ENCODE results near the gene ALOX15B. TPM values are rescaled to one million over a fixed set of nuclear protein-coding genes. Genes with fewer than 3 reads are reported as not detected.

The ALOX15B gene
- total and polyA plus RNA-seq, 10 donors: 0.13 to 7.8 (median 2.7) TPM

DNA sequence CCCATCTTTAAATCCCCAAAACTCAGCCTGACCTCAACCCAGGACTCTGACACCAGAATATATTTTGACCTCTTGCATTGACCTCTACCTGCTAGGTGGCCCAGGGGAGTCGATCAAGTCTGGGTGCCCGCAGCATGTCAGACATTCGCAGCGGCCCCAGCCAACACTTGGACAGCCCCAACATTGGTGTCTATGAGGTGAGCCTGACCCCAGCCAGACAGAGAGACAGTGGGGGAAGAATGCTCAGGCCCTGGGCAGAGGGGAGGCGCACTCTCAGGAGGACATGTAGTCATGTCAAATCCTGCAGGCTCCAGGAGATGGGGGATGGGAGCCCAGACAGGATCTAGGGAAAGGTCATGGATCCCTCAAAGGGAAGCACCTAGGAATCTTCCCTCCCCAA lies 31.0 kb upstream of the ALOX15B start:
- Histone ChIP-seq H3K36me3 (no peaks in the 10 kb centered on the region), H3K27ac (no peak overlapping the region), H3K4me1 (peaks cover 1 to 11% (median 5%) of the 10 kb centered on the region in 6 donors), H3K9me3 (no peaks in the 10 kb centered on the region), H3K27me3 (replicated peaks in 1 of 7) (peaks cover 0 to 58% (median 14%) of the 10 kb centered on the region in 7 donors), H3K4me3 (no peak overlapping the region)
- DNase-seq: peak; percentile 23
- 92 to 100% (median 96%) methylated on average over 5 of the region's 5 CpGs for WGBS, 5 donors
- TF ChIP-seq POLR2A (IDR thresholded peaks at IDR 0.05) (no peak), CTCF (IDR thresholded peaks at IDR 0.05 in 8 of 11, conservative IDR thresholded peaks at IDR 0.05 in 3 of 11) (no peak), POLR2AphosphoS5 (IDR thresholded peaks at IDR 0.05) (no peak)
- intact Hi-C loops (cut with DNase I; ENCODE audit: low total_unique reads): no loop called here

DNA sequence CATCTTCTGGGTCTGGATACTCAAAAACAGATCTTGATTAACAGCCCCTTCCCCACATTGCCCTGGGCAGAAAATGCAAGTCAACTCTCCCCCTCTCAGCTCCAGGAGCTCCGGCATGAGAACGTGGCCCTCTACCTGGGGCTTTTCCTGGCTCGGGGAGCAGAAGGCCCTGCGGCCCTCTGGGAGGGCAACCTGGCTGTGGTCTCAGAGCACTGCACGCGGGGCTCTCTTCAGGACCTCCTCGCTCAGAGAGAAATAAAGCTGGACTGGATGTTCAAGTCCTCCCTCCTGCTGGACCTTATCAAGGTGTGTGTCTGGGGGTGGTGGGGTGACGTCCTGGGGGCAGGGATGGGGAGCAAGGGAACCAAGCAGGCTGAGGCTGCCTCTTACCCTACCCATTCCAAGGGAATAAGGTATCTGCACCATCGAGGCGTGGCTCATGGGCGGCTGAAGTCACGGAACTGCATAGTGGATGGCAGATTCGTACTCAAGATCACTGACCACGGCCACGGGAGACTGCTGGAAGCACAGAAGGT lies 26.7 kb upstream of the ALOX15B start:
- WGBS, 5 donors: 83 to 93% (median 89%) methylated on average over 15 of the region's 15 CpGs

DNA sequence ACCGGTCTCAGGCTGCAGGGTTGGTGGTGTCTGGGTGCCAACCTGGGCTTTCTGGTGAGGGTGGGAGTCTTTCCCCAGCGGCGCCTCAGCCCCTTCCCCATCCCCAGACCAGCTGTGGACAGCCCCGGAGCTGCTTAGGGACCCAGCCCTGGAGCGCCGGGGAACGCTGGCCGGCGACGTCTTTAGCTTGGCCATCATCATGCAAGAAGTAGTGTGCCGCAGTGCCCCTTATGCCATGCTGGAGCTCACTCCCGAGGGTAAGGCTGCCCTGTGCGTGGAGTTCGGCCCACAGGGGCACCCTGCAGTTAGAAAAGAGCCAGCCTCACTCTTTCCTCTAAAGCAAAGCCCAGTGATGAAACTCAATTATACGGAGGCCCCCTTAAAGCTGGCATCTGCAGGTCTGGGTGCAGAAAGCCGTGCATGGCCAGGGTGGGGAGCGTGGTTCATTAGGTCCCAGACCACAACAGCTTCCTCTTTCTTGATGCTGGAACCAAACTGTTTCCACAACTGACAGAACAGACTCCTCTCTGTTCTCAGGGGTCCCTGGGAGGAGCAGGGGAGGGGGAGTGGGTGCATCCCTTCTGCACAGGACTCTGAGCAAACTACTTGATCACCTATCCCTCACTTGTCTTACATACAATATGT lies 25.7 kb upstream of the ALOX15B start:
- Histone ChIP-seq H3K4me3 (no peak overlapping the region), H3K36me3 (no peaks in the 10 kb centered on the region), H3K27me3 (replicated peaks in 1 of 7) (peaks cover 0 to 69% (median 22%) of the 10 kb centered on the region in 7 donors), H3K27ac (no peak overlapping the region), H3K4me1 (peaks cover 10 to 41% (median 29%) of the 10 kb centered on the region in 6 donors), H3K9me3 (no peaks in the 10 kb centered on the region)
- DNase-seq: peak; percentile 68
- TF ChIP-seq CTCF (IDR thresholded peaks at IDR 0.05 in 8 of 11, conservative IDR thresholded peaks at IDR 0.05 in 3 of 11) (no peak), POLR2AphosphoS5 (IDR thresholded peaks at IDR 0.05) (no peak), POLR2A (IDR thresholded peaks at IDR 0.05) (no peak)
- WGBS, 5 donors: 51 to 73% (median 69%) methylated on average over 7 to 17 of the region's 17 CpGs
- intact Hi-C loops (cut with DNase I; ENCODE audit: low total_unique reads): no loop called here

More for the DNA sequence above, 26.7 kb upstream of the ALOX15B start:
- no peaks in the 10 kb centered on the region for H3K9me3 ChIP-seq
- peaks cover 10 to 31% (median 23%) of the 10 kb centered on the region in 6 donors for H3K4me1 ChIP-seq
- H3K27me3 ChIP-seq (replicated peaks in 1 of 7): peaks cover 0 to 70% (median 22%) of the 10 kb centered on the region in 7 donors
- TF ChIP-seq POLR2AphosphoS5 (IDR thresholded peaks at IDR 0.05): no peak
- TF ChIP-seq POLR2A (IDR thresholded peaks at IDR 0.05): no peak
- TF ChIP-seq CTCF (IDR thresholded peaks at IDR 0.05 in 8 of 11, conservative IDR thresholded peaks at IDR 0.05 in 3 of 11): no peak
- DNase-seq: no peak
- no peak overlapping the region for H3K27ac ChIP-seq
- intact Hi-C loops (cut with DNase I; ENCODE audit: low total_unique reads): no loop called here
- H3K4me3 ChIP-seq: no peak overlapping the region
- no peaks in the 10 kb centered on the region for H3K36me3 ChIP-seq

DNA sequence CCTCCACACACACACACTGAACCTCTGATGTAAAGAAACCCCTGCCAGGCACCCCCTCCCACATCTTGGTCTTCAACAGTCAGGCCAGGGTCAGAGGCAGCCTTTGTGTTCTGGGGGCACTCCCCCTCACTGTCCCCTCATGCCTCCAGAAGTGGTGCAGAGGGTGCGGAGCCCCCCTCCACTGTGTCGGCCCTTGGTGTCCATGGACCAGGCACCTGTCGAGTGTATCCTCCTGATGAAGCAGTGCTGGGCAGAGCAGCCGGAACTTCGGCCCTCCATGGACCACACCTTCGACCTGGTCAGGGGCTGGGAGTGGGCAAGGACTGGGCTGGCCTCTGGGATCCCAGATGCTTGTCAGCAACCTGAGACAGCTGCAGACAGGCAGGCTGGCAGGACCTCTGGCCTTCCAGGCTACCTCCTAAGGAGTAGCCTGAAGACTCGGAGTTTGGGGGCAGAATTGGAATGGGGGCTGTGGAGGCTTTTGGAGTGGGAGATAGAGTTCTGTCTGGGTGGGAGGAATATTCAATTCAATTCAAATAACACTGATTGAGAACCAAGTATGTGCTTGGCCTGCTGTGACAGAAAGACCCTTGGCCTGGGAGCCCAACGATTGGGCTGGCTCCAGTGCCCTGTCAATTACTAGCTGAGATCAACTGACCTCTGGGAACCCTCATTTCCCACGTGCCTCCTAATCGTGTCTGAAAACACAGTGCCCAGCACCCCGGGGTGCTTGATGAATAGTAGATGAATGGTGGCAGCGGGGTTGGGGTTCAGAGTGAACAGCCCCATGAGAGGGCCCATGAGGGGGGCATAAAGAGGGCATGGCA lies 24.9 kb upstream of the ALOX15B start:
- TF ChIP-seq CTCF (IDR thresholded peaks at IDR 0.05 in 8 of 11, conservative IDR thresholded peaks at IDR 0.05 in 3 of 11) (no peak), POLR2A (IDR thresholded peaks at IDR 0.05) (no peak), POLR2AphosphoS5 (IDR thresholded peaks at IDR 0.05) (no peak)
- 84 to 90% (median 87%) methylated on average over 8 to 12 of the region's 12 CpGs for WGBS, 5 donors
- no peak overlapping the region for H3K27ac ChIP-seq
- peaks cover 0 to 73% (median 22%) of the 10 kb centered on the region in 7 donors for H3K27me3 ChIP-seq (replicated peaks in 1 of 7)
- no peak overlapping the region for H3K4me3 ChIP-seq
- H3K4me1 ChIP-seq: peaks cover 10 to 49% (median 33%) of the 10 kb centered on the region in 6 donors
- intact Hi-C loops (cut with DNase I; ENCODE audit: low total_unique reads): no loop called here
- peak; percentile 58 for DNase-seq
- H3K36me3 ChIP-seq: no peaks in the 10 kb centered on the region
- no peaks in the 10 kb centered on the region for H3K9me3 ChIP-seq
